Esophagus squamous epithelium (tissue), 5 donors: ENCODE measurements around the gene OBSCN. TPM values are rescaled to one million over a fixed set of nuclear protein-coding genes. Genes with fewer than 3 reads are reported as not detected.

Experiments
- DNase-seq: peaks from one replicate; lab custom pipeline; 2025; lab: John Stamatoyannopoulos, UW
- H3K27ac ChIP-seq, 4 donors: fragments of 200-600 bp; sonication (generic); one replicate each; pipeline ENCODE4 v1.5.1; 2016 to 2019; ENCODE audit warnings: mild to moderate bottlenecking in 1 of 4
- H3K27me3 ChIP-seq, 4 donors: fragments of 200-600 bp; sonication (generic); 1 replicate in 3 of 4; 2 replicates in 1 of 4; pipeline versions ENCODE4 v1.5.1 to v1.6.0; 2017 to 2021; ENCODE audit warnings: antibody characterized with exemption in 1 of 4
- H3K36me3 ChIP-seq, 3 donors: fragments of 200-600 bp; sonication (generic); one replicate each; pipeline ENCODE4 v1.5.1; 2016 to 2019
- H3K4me1 ChIP-seq, 3 donors: fragments of 200-600 bp; sonication (generic); one replicate each; pipeline ENCODE4 v1.5.1; 2017 to 2019
- H3K4me3 ChIP-seq, 4 donors: fragments of 200-600 bp; sonication (generic); 1 replicate in 3 of 4; 2 replicates in 1 of 4; pipeline ENCODE4 v1.5.1; 2016 to 2019; ENCODE audit warnings: mild to moderate bottlenecking in 2 of 4, moderate library complexity in 1 of 4
- H3K9me3 ChIP-seq, 3 donors: fragments of 200-600 bp; sonication (generic); one replicate each; pipeline ENCODE4 v1.5.1; 2016 to 2019
- POLR2A ChIP-seq, 4 donors: fragments of 450-650 bp; IDR thresholded peaks; one replicate each; pipeline ENCODE4 v1.6.1; 2017; ENCODE audit warnings: antibody characterized with exemption in 4 of 4, mild to moderate bottlenecking in 4 of 4, moderate library complexity in 3 of 4
- WGBS, 2 donors: methylation state at CpG; one replicate each; pipeline ENCODE4 v1.1.5; 2018; 5-methylcytosine and 5-hydroxymethylcytosine counted together
- intact Hi-C: fragments of 100-400 bp; cut with DNase I; formaldehyde crosslinking; loops from one replicate; pipeline ENCODE4 v1.15.0; 2022
- total RNA-seq, 4 donors: library from RNA; depleted of rRNA; stranded (reverse); fragments of >200 nt; gene quantifications; one replicate each; pipeline ENCODE4 v1.1.0, GENCODE V29; 2016
- TF ChIP-seq, protein P1 (sequence below), 6 experiments: fragments of 450-650 bp in 4 of 6; fragments of 200-600 bp in 2 of 6; sonication (generic) in 2 of 6; IDR thresholded peaks; one replicate each; pipeline ENCODE4 v1.5.1; 2016 to 2019; ENCODE audit warnings: antibody characterized with exemption in 6 of 6, mild to moderate bottlenecking in 4 of 6, moderate library complexity in 4 of 6
- donor health status: DM: yes; HTN: yes; CAD: no.

Gene OBSCN
- total RNA-seq, 4 donors from 2014 or later: 4.0 to 53.2 (median 13.8) TPM

- TF ChIP-seq, protein P1, sequence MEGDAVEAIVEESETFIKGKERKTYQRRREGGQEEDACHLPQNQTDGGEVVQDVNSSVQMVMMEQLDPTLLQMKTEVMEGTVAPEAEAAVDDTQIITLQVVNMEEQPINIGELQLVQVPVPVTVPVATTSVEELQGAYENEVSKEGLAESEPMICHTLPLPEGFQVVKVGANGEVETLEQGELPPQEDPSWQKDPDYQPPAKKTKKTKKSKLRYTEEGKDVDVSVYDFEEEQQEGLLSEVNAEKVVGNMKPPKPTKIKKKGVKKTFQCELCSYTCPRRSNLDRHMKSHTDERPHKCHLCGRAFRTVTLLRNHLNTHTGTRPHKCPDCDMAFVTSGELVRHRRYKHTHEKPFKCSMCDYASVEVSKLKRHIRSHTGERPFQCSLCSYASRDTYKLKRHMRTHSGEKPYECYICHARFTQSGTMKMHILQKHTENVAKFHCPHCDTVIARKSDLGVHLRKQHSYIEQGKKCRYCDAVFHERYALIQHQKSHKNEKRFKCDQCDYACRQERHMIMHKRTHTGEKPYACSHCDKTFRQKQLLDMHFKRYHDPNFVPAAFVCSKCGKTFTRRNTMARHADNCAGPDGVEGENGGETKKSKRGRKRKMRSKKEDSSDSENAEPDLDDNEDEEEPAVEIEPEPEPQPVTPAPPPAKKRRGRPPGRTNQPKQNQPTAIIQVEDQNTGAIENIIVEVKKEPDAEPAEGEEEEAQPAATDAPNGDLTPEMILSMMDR (IDR thresholded peaks at IDR 0.05): no peak
- no peak for TF ChIP-seq POLR2A (IDR thresholded peaks at IDR 0.05)
- Histone ChIP-seq H3K27ac (no peak overlapping the region), H3K4me1 (peaks cover 8 to 26% (median 12%) of the 10 kb centered on the region in 3 donors), H3K9me3 (no peaks in the 10 kb centered on the region), H3K36me3 (peaks cover 0 to 36% (median 0%) of the 10 kb centered on the region in 3 donors), H3K27me3 (no peaks in the 10 kb centered on the region), H3K4me3 (no peak overlapping the region)
- 93% methylated on average over 7 of the region's 39 CpGs; no CpG with 5 or more reads in 1 of the 2 donors for WGBS, 2 donors
- DNase-seq: no peak
- intact Hi-C loops: no loop called here
Measured at GRCh38 chr1:228273720-228274451, 66.0 kb downstream of the OBSCN start.

DNA sequence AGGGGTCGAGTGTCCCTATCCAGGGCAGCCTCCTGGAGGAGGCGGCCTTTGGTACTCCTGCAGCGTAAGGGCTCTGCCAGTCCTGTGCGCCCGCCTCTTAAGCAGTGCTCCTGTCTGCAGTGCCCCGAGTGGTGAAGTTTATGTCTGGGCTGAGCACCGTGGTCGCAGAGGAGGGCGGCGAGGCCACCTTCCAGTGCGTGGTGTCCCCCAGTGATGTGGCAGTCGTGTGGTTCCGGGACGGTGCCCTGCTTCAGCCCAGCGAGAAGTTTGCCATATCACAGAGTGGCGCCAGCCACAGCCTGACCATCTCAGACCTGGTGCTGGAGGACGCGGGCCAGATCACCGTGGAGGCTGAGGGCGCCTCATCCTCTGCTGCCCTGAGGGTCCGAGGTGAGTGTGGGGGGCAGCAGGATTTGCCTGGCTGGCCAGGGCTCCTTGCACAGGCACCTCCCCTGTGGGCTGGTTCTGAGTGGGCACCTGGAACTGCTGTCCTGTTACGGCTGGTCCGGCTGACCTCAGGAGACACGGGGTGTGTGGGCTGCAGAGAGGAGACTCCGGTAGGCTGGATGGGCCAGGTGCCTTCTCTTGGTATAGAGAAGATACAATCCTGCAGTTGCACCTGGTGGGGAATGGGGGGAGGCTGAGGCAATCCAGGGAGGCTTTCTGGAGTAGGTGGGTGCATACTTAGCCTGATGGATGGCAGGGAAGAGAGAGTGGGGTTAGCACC lies 66.8 kb downstream of the OBSCN start:
- H3K27me3 ChIP-seq: no peaks in the 10 kb centered on the region
- peaks cover 0 to 40% (median 0%) of the 10 kb centered on the region in 3 donors for H3K36me3 ChIP-seq
- intact Hi-C loops: no loop called here
- H3K4me1 ChIP-seq: peaks cover 8 to 26% (median 12%) of the 10 kb centered on the region in 3 donors
- no CpG with 5 or more reads among the region's 25 CpGs for WGBS, 2 donors
- TF ChIP-seq, protein P1 (IDR thresholded peaks at IDR 0.05): no peak
- no peak for TF ChIP-seq POLR2A (IDR thresholded peaks at IDR 0.05)
- peak overlapping the region in 3 of 4 donors; percentile 69 to 84 (median 71) for H3K4me3 ChIP-seq
- H3K9me3 ChIP-seq: no peaks in the 10 kb centered on the region
- no peak overlapping the region for H3K27ac ChIP-seq
- no peak for DNase-seq

DNA sequence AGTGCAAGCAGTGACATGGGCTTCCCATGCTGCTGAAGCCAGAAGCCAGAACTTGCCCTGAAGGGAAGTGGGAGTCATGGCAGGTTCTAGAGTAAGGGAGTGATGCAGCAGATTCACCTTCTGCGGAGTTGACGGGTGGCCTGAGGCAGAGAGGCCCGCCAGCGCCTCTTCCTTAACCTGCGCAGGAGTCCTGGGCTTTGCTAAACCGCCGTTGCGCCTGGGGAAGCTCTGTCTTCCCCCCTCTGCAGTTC lies 67.3 kb downstream of the OBSCN start:
- peak overlapping the region; percentile 73 to 85 (median 80) for H3K27ac ChIP-seq

DNA sequence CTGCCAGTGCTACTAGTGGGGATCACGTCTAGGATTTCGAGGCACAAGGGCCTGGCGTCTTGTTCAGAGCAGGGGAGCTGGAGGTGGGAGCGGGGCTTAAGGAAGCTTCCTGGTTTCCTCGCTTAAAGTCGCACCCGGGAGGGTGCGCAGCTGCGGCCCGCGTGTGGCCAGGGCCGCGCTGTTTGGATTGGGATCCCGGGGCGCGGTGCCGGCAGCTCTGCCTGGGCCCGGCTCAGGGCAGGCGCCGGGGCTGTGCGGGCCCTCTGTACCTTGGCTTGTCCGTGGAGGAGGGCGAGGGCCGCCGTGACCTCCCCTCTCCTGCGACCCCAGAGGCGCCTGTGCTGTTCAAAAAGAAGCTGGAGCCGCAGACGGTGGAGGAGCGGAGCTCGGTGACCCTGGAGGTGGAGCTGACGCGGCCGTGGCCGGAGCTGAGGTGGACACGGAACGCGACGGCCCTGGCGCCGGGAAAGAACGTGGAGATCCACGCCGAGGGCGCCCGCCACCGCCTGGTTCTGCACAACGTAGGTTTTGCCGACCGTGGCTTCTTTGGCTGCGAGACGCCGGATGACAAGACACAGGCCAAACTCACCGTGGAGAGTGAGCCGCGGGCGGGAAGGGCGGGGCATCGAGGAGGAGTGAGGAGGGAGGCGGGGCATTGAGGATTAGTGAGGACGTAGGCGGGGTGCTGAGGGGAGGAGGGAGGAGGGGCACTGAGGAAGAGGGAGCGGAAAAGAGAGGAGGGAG lies 67.8 kb downstream of the OBSCN start:
- intact Hi-C loops: no loop called here
- peak; percentile 55 for DNase-seq
- TF ChIP-seq, protein P1 (IDR thresholded peaks at IDR 0.05): no peak
- peak in 1 of 4 donors; percentile 27 for TF ChIP-seq POLR2A (IDR thresholded peaks at IDR 0.05)
- peaks cover 8 to 26% (median 12%) of the 10 kb centered on the region in 3 donors for H3K4me1 ChIP-seq
- H3K36me3 ChIP-seq: peaks cover 0 to 50% (median 0%) of the 10 kb centered on the region in 3 donors
- no peaks in the 10 kb centered on the region for H3K9me3 ChIP-seq
- H3K27ac ChIP-seq: peak overlapping the region; percentile 73 to 85 (median 80)
- WGBS, 2 donors: 7% methylated on average over 4 of the region's 63 CpGs; no CpG with 5 or more reads in 1 of the 2 donors
- peak overlapping the region; percentile 69 to 84 (median 70) for H3K4me3 ChIP-seq
- H3K27me3 ChIP-seq: no peaks in the 10 kb centered on the region

More for the DNA sequence above, 67.3 kb downstream of the OBSCN start:
- WGBS, 2 donors: 46 to 60% methylated on average over 1 to 3 of the region's 8 CpGs
- TF ChIP-seq, protein P1 (IDR thresholded peaks at IDR 0.05): no peak
- no peak for TF ChIP-seq POLR2A (IDR thresholded peaks at IDR 0.05)
- peaks cover 8 to 26% (median 12%) of the 10 kb centered on the region in 3 donors for H3K4me1 ChIP-seq
- H3K27me3 ChIP-seq: no peaks in the 10 kb centered on the region
- H3K4me3 ChIP-seq: peak overlapping the region; percentile 69 to 84 (median 70)
- H3K36me3 ChIP-seq: peaks cover 0 to 45% (median 0%) of the 10 kb centered on the region in 3 donors
- no peak for DNase-seq
- intact Hi-C loops: no loop called here
- no peaks in the 10 kb centered on the region for H3K9me3 ChIP-seq
